Uterus (tissue), 4 donors: Measurements from ENCODE around the gene ZNF280A. TPM values are rescaled to one million over a fixed set of nuclear protein-coding genes. Genes with fewer than 3 reads are reported as not detected.
"Not testable (repeated sequence)": the region's sequence is repeated elsewhere in the genome, so short reads cannot be mapped to it uniquely, and the experiment has no call there.

Experiments
- DNase-seq, 2 donors: peaks; one replicate each; pipeline ENCODE4 v3.0.0-alpha.2; 2019 to 2020
- H3K27ac ChIP-seq, 2 donors: fragments of 200-600 bp; sonication (generic); 1 replicate in 1 of 2; 2 replicates in 1 of 2; pipeline ENCODE4 v1.5.1; 2016 to 2018
- H3K27me3 ChIP-seq, 2 donors: fragments of 200-600 bp; sonication (generic); one replicate each; pipeline ENCODE4 v1.5.1; 2018 to 2019; ENCODE audit warnings: control low read depth in 1 of 2
- H3K36me3 ChIP-seq, 2 donors: fragments of 200-600 bp; sonication (generic); one replicate each; pipeline ENCODE4 v1.5.1; 2019; ENCODE audit warnings: control low read depth in 1 of 2
- H3K4me1 ChIP-seq, 2 donors: fragments of 200-600 bp; sonication (generic); one replicate each; pipeline ENCODE4 v1.5.1; 2018 to 2019; ENCODE audit warnings: control low read depth in 1 of 2
- H3K4me3 ChIP-seq, 2 donors: fragments of 200-600 bp; sonication (generic); 1 replicate in 1 of 2; 2 replicates in 1 of 2; pipeline ENCODE4 v1.5.1; 2018 to 2019; ENCODE audit warnings: mild to moderate bottlenecking in 1 of 2
- H3K9me3 ChIP-seq, 2 donors: fragments of 200-600 bp; sonication (generic); one replicate each; pipeline ENCODE4 v1.5.1; 2019; ENCODE audit warnings: control low read depth in 1 of 2
- CTCF ChIP-seq, 4 experiments: fragments of 200-600 bp in 2 of 4; fragments of 450-650 bp in 2 of 4; sonication (generic) in 2 of 4; IDR thresholded peaks; one replicate each; pipeline ENCODE4 v1.5.1; 2016 to 2019; ENCODE audit warnings: antibody characterized with exemption in 4 of 4, mild to moderate bottlenecking in 2 of 4, moderate library complexity in 1 of 4
- POLR2A ChIP-seq, 2 donors: fragments of 450-650 bp; IDR thresholded peaks; one replicate each; pipeline ENCODE4 v1.6.1; 2016; ENCODE audit warnings: antibody characterized with exemption in 2 of 2, mild to moderate bottlenecking in 1 of 2, moderate library complexity in 1 of 2
- intact Hi-C: fragments of 100-400 bp; cut with DNase I; formaldehyde crosslinking; loops from one replicate; pipeline ENCODE4 v1.15.1; 2023; ENCODE audit warnings: low total_unique reads
- total RNA-seq, 4 donors: library from RNA; depleted of rRNA in 3 of 4; stranded (reverse); fragments of >200 nt in 3 of 4; gene quantifications; one replicate each; pipeline versions ENCODE4 v1.1.0 to v1.2.4, GENCODE V29; 2014 to 2023
- donor health status: DM: yes; HTN: yes; CAD: no.

The ZNF280A gene
- total RNA-seq, 4 donors from 2014 or later, result not detected

- DNase-seq, result no peak
These were observed 45.3 kb downstream of the ZNF280A start for GRCh38 chr22:22474733-22475132.

GRCh38 chr22:22471104-22471503, 49.0 kb downstream of the ZNF280A start:
- H3K4me3 ChIP-seq, H3K9me3 ChIP-seq, H3K36me3 ChIP-seq, H3K27me3 ChIP-seq, intact Hi-C loops, H3K27ac ChIP-seq, DNase-seq, H3K4me1 ChIP-seq: not testable (repeated sequence)

More at GRCh38 chr22:22474733-22475132, 45.3 kb downstream of the ZNF280A start:
- intact Hi-C loops, result no loop called here
- Histone ChIP-seq H3K4me3 (no peak overlapping the region), H3K36me3 (no peaks in the 10 kb centered on the region), H3K27me3 (no peaks in the 10 kb centered on the region), H3K27ac (no peak overlapping the region), H3K9me3 (no peaks in the 10 kb centered on the region), H3K4me1 (no peaks in the 10 kb centered on the region)
- no peak for TF ChIP-seq CTCF (IDR thresholded peaks at IDR 0.05)
- no peak for TF ChIP-seq POLR2A (IDR thresholded peaks at IDR 0.05)

- no peak for TF ChIP-seq POLR2A (IDR thresholded peaks at IDR 0.05)
- TF ChIP-seq CTCF (IDR thresholded peaks at IDR 0.05), result no peak
- no peak for DNase-seq
- Histone ChIP-seq H3K9me3 (no peaks in the 10 kb centered on the region), H3K4me3 (no peak overlapping the region), H3K27me3 (no peaks in the 10 kb centered on the region), H3K36me3 (no peaks in the 10 kb centered on the region), H3K4me1 (no peaks in the 10 kb centered on the region), H3K27ac (no peak overlapping the region)
- intact Hi-C loops, result no loop called here
These were observed 50.5 kb downstream of the ZNF280A start for GRCh38 chr22:22469527-22469926.

- DNase-seq, H3K9me3 ChIP-seq: not testable (repeated sequence)
These were observed 51.1 kb downstream of the ZNF280A start for GRCh38 chr22:22468794-22469469.

DNA sequence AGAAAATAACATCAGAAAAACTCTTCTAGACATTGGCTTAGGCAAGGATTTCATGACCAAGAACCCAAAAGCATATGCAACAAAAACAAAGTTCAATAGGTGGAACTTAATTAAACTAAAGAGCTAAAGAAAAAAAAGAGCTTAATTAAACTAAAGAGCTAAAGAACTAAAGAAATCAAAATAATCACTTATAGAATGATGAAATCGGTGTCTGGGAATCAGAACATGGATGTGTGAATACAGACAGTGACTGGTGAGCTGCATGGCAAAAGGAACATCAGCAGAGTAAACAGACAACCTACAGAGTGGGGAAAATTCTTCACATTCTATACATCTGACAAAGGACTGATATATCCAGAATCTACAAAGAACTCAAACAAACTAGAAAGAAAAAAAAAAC, 53.0 kb downstream of the ZNF280A start:
- TF ChIP-seq CTCF (IDR thresholded peaks at IDR 0.05), result no peak
- no peak for TF ChIP-seq POLR2A (IDR thresholded peaks at IDR 0.05)
- H3K27me3 ChIP-seq, result no peaks in the 10 kb centered on the region
- H3K27ac ChIP-seq, result no peak overlapping the region
- intact Hi-C loops, result no loop called here
- no peak for DNase-seq
- H3K4me3 ChIP-seq, result no peak overlapping the region
- H3K4me1 ChIP-seq, result no peaks in the 10 kb centered on the region
- no peaks in the 10 kb centered on the region for H3K9me3 ChIP-seq
- no peaks in the 10 kb centered on the region for H3K36me3 ChIP-seq

More at GRCh38 chr22:22468794-22469469, 51.1 kb downstream of the ZNF280A start:
- H3K4me3 ChIP-seq, H3K27me3 ChIP-seq, H3K36me3 ChIP-seq, H3K27ac ChIP-seq, H3K4me1 ChIP-seq, intact Hi-C loops: not testable (repeated sequence)

GRCh38 chr22:22465782-22466181, 54.3 kb downstream of the ZNF280A start:
- no peak for DNase-seq
- H3K36me3 ChIP-seq, result no peaks in the 10 kb centered on the region
- no peak overlapping the region for H3K27ac ChIP-seq
- H3K27me3 ChIP-seq, result no peaks in the 10 kb centered on the region
- H3K4me1 ChIP-seq, result no peaks in the 10 kb centered on the region
- intact Hi-C loops, result no loop called here
- H3K9me3 ChIP-seq, result no peaks in the 10 kb centered on the region
- TF ChIP-seq CTCF (IDR thresholded peaks at IDR 0.05) (no peak), POLR2A (IDR thresholded peaks at IDR 0.05) (no peak)
- no peak overlapping the region for H3K4me3 ChIP-seq
